AG04449 (cell line): ENCODE measurements around the gene PPARG.

Experiments
- CTCF ChIA-PET: fragments of 350-600 bp; formaldehyde crosslinking; extraction: SDS; loops from one replicate; lab custom pipeline; 2021; ENCODE audit warnings: antibody characterized with exemption; lab: Yijun Ruan, JAX
- POLR2A ChIA-PET: fragments of 400-600, 350-600 bp; formaldehyde crosslinking; extraction: SDS; loops from one replicate; lab custom pipeline; 2020; ENCODE audit warnings: antibody characterized with exemption, inconsistent platforms; lab: Yijun Ruan, JAX
- DNase-seq: peaks from one replicate; pipeline ENCODE4 v3.0.0-alpha.2; 2010; ENCODE audit warnings: low read depth, low spot score
- H3K4me3 ChIP-seq: 2 replicates; pipeline ENCODE4 v1.5.1; 2011; ENCODE audit warnings: low read depth, mild to moderate bottlenecking, control low read depth, low read length
- TF ChIP-seq, protein P1 (sequence below): IDR thresholded peaks from one replicate; pipeline ENCODE4 v1.5.1; 2011; ENCODE audit warnings: mild to moderate bottlenecking, moderate library complexity, low read length, control low read depth, inconsistent platforms; ENCODE audit not compliant: insufficient read depth; ENCODE audit errors: missing control alignments

PPARG gene

GRCh38 chr3:12363397-12364195, 74.7 kb downstream of the PPARG start:
- CTCF ChIA-PET = interaction anchor here (1.1 to 1.6 kb wide), 2 partner anchors 10 to 179 kb away, joined by 4 read pairs; no protein-coding TSS in a partner anchor
- TF ChIP-seq, protein P1, sequence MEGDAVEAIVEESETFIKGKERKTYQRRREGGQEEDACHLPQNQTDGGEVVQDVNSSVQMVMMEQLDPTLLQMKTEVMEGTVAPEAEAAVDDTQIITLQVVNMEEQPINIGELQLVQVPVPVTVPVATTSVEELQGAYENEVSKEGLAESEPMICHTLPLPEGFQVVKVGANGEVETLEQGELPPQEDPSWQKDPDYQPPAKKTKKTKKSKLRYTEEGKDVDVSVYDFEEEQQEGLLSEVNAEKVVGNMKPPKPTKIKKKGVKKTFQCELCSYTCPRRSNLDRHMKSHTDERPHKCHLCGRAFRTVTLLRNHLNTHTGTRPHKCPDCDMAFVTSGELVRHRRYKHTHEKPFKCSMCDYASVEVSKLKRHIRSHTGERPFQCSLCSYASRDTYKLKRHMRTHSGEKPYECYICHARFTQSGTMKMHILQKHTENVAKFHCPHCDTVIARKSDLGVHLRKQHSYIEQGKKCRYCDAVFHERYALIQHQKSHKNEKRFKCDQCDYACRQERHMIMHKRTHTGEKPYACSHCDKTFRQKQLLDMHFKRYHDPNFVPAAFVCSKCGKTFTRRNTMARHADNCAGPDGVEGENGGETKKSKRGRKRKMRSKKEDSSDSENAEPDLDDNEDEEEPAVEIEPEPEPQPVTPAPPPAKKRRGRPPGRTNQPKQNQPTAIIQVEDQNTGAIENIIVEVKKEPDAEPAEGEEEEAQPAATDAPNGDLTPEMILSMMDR = no peak
- H3K4me3 ChIP-seq = no peak overlapping the region
- POLR2A ChIA-PET = no interaction called here
- DNase-seq = no peak

DNA sequence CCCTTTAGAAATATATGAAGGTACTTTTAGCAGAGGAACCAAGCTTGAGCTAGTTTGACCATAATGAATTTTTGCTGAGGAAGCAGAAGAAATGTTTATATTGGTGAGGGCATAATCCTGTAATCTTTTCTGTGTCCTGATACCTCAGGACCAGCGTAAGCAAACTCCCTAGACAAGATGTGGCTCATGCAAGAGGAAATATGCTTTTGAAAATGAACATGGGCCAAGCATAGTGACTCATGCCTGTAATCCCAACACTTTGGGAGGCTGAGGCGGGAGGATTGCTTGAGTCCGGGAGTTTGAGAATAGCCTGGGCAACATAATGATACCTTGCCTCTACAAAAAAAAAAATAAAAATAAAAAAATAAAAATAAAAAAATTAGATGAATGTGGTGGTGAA, 78.5 kb downstream of the PPARG start:
- ChIA-PET CTCF (interaction anchor here (0.8 kb wide), 1 partner anchor 17 kb away, joined by 3 read pairs; no protein-coding TSS in a partner anchor), POLR2A (no interaction called here)
- no peak overlapping the region for H3K4me3 ChIP-seq
- TF ChIP-seq, protein P1 = no peak
- no peak for DNase-seq

- ChIA-PET POLR2A (no interaction called here), CTCF (interaction anchor here (1.0 to 1.5 kb wide), 3 partner anchors 54 to 193 kb away, joined by 3 read pairs; no protein-coding TSS in a partner anchor)
- H3K4me3 ChIP-seq = no peak overlapping the region
- TF ChIP-seq, protein P1 = no peak
- DNase-seq = no peak
Measured at GRCh38 chr3:12369029-12369428, 80.2 kb downstream of the PPARG start.

- TF ChIP-seq, protein P1 = no peak
- no peak for DNase-seq
- POLR2A ChIA-PET = no interaction called here
- no peak overlapping the region for H3K4me3 ChIP-seq
- CTCF ChIA-PET = interaction anchor here (1.0 to 1.5 kb wide), 3 partner anchors 55 to 193 kb away, joined by 3 read pairs; no protein-coding TSS in a partner anchor
Measured at GRCh38 chr3:12369598-12369997, 80.7 kb downstream of the PPARG start.

- CTCF ChIA-PET = no interaction called here
- TF ChIP-seq, protein P1 = no peak
- no peak for DNase-seq
- POLR2A ChIA-PET = no interaction called here
- no peak overlapping the region for H3K4me3 ChIP-seq
Measured at GRCh38 chr3:12370758-12371157, 81.9 kb downstream of the PPARG start.

DNA sequence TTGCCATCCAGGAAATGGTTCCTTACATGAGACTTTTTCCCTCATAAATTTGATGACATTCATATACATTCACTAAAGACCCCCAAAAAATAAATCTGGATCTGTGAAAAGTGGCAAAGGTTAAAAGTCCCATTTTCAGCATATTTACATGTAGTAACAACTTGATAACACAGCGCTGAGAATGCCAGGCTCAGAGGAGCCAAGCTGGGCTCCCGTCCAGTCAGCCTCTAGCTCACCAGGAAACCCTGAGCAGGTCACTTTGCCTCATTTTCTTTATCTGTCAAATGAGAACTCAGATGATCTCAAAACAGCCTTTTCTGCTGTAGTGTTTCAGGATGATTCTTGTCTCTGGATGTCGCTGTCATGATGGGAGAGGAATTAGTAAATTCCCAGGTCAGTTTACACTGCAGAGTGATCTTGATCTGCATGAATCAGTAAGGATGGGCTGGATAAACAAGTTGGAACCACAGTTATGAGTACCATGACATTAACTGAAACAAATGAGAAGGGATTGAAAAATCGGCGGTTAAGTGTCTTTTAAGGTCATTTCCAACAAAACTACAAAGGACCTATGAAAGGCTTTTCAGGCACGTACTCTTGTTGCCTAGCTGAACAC, 82.8 kb downstream of the PPARG start:
- TF ChIP-seq, protein P1 = no peak
- no peak overlapping the region for H3K4me3 ChIP-seq
- ChIA-PET CTCF (interaction anchor here (1.1 kb wide), 1 partner anchor 236 kb away, joined by 3 read pairs; no protein-coding TSS in a partner anchor), POLR2A (interaction anchor here (0.5 kb wide), 1 partner anchor 460 kb away, joined by 3 read pairs; no protein-coding TSS in a partner anchor)
- no peak for DNase-seq
